Measurements from ENCODE around the gene CTSH.
A peak's percentile ranks its signal among the peaks of the same experiment; 100 is the strongest.
"Not testable (repeated sequence)": the region's sequence is repeated elsewhere in the genome, so short reads cannot be mapped to it uniquely, and the experiment has no call there.

CTSH gene

GRCh38 chr15:78881681-78882080 lies 63.2 kb downstream of the CTSH start:
- DNase-seq (ENCODE audit: low read depth), result no peak
- TF ChIP-seq, protein P1, sequence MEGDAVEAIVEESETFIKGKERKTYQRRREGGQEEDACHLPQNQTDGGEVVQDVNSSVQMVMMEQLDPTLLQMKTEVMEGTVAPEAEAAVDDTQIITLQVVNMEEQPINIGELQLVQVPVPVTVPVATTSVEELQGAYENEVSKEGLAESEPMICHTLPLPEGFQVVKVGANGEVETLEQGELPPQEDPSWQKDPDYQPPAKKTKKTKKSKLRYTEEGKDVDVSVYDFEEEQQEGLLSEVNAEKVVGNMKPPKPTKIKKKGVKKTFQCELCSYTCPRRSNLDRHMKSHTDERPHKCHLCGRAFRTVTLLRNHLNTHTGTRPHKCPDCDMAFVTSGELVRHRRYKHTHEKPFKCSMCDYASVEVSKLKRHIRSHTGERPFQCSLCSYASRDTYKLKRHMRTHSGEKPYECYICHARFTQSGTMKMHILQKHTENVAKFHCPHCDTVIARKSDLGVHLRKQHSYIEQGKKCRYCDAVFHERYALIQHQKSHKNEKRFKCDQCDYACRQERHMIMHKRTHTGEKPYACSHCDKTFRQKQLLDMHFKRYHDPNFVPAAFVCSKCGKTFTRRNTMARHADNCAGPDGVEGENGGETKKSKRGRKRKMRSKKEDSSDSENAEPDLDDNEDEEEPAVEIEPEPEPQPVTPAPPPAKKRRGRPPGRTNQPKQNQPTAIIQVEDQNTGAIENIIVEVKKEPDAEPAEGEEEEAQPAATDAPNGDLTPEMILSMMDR (IDR thresholded peaks at IDR 0.05; ENCODE audit: low read depth, low read length, missing control alignments), result no peak
- no peak overlapping the region for H3K4me3 ChIP-seq (ENCODE audit: low read depth, low read length)

DNA sequence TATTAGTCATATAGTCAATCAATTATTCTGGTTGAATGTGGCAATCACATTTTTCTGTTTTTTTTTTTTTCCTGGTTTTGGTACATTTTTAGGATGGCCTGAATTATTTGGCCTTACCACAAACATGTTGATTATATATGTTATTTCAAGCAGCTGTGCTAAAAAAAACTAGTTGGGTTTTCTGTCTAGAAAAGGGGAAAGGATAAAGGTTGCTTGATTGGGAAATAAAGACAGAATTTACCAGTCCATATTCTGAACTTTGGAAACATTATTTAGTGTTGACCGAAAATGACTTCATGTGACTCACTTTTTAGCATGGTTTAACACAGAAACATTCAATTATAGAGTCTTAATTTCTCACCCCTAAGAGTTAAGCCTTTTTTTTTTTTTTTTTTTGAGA lies 64.0 kb downstream of the CTSH start:
- H3K4me3 ChIP-seq (ENCODE audit: low read depth, low read length), result no peak overlapping the region
- TF ChIP-seq, protein P1 (IDR thresholded peaks at IDR 0.05; ENCODE audit: low read depth, low read length, missing control alignments), result no peak
- no peak for DNase-seq (ENCODE audit: low read depth)

- DNase-seq (ENCODE audit: low read depth), result no peak
- TF ChIP-seq, protein P1 (IDR thresholded peaks at IDR 0.05; ENCODE audit: low read depth, low read length, missing control alignments), result no peak
- no peak overlapping the region for H3K4me3 ChIP-seq (ENCODE audit: low read depth, low read length)
Measured at GRCh38 chr15:78880242-78880533, 64.7 kb downstream of the CTSH start.

DNA sequence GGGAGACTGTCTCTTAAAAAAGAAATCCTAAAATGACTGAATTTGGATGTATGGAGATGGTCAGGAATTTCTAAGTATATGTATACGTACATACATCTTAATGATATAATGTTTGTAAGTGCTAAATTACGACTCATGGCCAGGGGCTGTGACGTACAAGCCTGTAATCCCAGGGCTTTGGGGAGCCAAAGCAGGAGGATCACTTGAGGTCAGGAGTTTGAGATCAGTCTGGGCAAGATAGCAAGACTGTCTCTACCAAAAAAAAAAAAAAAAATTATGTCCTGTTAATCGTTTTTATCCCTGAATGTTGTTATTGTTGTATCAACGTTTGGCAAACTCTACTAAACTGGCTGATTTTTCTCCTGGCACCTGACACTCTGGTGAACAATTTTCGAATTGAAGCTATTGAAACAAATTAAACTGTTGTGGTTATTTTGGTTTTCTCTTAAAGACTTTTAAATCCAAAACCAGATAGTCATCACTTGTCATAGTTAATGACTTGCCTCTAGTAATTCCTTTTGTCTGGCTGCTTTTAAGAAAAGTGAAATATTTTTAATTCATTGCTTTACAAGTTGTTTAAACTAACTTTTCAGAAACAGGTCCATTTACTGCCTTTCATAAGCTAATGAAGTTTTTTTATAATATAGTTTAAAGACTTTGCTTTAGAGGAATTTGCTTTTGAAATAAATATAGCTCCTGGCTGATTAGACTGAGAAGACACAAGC lies 65.2 kb downstream of the CTSH start:
- TF ChIP-seq, protein P1 (IDR thresholded peaks at IDR 0.05; ENCODE audit: low read depth, low read length, missing control alignments), result no peak

GRCh38 chr15:78878356-78878755 lies 66.5 kb downstream of the CTSH start:
- no peak for DNase-seq (ENCODE audit: low read depth)
- TF ChIP-seq, protein P1 (IDR thresholded peaks at IDR 0.05; ENCODE audit: low read depth, low read length, missing control alignments), result no peak
- H3K4me3 ChIP-seq (ENCODE audit: low read depth, low read length), result no peak overlapping the region

More for the DNA sequence above, 65.2 kb downstream of the CTSH start:
- H3K4me3 ChIP-seq (ENCODE audit: low read depth, low read length), result no peak overlapping the region
- no peak for DNase-seq (ENCODE audit: low read depth)

DNA sequence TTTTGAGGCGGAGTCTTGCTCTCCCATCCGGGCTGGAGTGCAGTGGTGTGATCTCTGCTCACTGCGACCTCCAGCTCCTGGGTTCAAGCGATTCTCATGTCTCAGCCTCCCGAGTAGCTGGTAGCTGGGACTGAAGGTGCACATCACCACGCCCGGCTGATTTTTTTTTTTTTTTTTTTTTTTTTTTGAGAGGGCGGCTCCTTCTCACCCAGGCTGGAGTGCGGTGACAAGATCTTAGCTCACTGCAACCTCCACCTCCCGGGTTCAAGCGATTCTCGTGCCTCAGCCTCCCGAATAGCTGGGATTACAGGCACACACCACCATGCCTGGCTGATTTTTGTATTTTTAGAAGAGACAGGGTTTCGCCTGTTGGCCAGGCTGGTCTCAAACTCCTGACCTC lies 67.9 kb downstream of the CTSH start:
- peak overlapping the region; percentile 80; the same call in 1 of the 2 replicates for H3K4me3 ChIP-seq (ENCODE audit: low read depth, low read length)

DNA sequence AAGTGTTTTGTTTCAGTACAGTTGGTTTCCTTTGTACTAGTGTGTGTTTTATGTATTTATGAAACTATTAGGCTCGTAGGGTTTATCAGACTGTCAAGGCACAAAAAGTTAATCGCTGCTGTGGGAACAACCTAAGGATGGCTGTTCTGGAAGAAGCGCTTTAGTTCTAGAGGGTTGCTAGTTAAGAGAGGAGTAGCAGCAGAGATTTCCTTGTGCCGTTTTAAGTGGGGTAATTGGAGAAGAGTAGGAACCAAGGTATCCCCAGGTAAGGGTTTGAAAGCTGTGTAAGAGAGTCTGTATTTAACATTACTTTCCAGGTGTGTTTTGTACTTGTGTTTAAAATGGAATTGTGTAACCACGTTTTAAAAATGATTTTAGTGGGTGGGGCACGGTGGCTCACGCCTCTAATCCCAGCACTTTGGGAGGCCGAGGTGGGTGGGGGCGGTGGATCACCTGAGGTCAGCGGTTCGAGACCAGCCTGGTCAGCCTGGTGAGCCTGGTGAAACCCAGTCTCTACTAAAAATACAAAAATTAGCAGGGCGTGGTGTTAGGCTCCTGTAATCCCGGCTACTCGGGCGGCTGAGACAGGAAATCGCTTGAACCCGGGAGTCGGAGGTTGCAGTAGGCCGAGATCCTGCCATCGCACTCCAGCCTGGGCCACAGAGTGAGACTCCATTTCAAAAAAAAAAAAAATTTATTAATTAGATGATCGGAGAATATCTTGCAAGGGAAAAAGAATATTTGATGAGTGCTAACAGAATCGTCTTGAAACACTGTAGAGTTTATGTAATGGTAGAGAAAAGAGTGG lies 69.5 kb downstream of the CTSH start:
- DNase-seq (ENCODE audit: low read depth), result no peak
- H3K4me3 ChIP-seq (ENCODE audit: low read depth, low read length), result peak overlapping the region; percentile 80
- TF ChIP-seq, protein P1 (IDR thresholded peaks at IDR 0.05; ENCODE audit: low read depth, low read length, missing control alignments), result no peak

More for the DNA sequence above, 67.9 kb downstream of the CTSH start:
- DNase-seq (ENCODE audit: low read depth), result not testable (repeated sequence)

Data from GM12864 (cell line).